ENCODE results near the gene KIF17.

Gene KIF17

GRCh38 chr1:20742671-20743070 is 24.9 kb upstream of the KIF17 start:
- in situ Hi-C loops (cut with MboI; ENCODE audit: low pct_unique_long_range_greater_than_20kb, low sequenced_read_pairs, unreplicated experiment): no loop called here
- no peak for DNase-seq (ENCODE audit: low spot score)
- TF ChIP-seq CTCF (IDR thresholded peaks at IDR 0.05; ENCODE audit: extremely low read depth, insufficient read depth, missing control alignments): no peak

- no peak for TF ChIP-seq CTCF (IDR thresholded peaks at IDR 0.05; ENCODE audit: extremely low read depth, insufficient read depth, missing control alignments)
- in situ Hi-C loops (cut with MboI; ENCODE audit: low pct_unique_long_range_greater_than_20kb, low sequenced_read_pairs, unreplicated experiment): no loop called here
- no peak for DNase-seq (ENCODE audit: low spot score)
Measured at GRCh38 chr1:20740781-20741180, 23.0 kb upstream of the KIF17 start.

- no peak for TF ChIP-seq CTCF (IDR thresholded peaks at IDR 0.05; ENCODE audit: extremely low read depth, insufficient read depth, missing control alignments)
- DNase-seq (ENCODE audit: low spot score): no peak
- in situ Hi-C loops (cut with MboI; ENCODE audit: low pct_unique_long_range_greater_than_20kb, low sequenced_read_pairs, unreplicated experiment): no loop called here
Measured at GRCh38 chr1:20739225-20739624, 21.4 kb upstream of the KIF17 start.

GRCh38 chr1:20735581-20736111 is 17.8 kb upstream of the KIF17 start:
- no peak for TF ChIP-seq CTCF (IDR thresholded peaks at IDR 0.05; ENCODE audit: extremely low read depth, insufficient read depth, missing control alignments)
- in situ Hi-C loops (cut with MboI; ENCODE audit: low pct_unique_long_range_greater_than_20kb, low sequenced_read_pairs, unreplicated experiment): no loop called here
- DNase-seq (ENCODE audit: low spot score): no peak

GRCh38 chr1:20733360-20733975 is 15.7 kb upstream of the KIF17 start:
- DNase-seq (ENCODE audit: low spot score): no peak
- TF ChIP-seq CTCF (IDR thresholded peaks at IDR 0.05; ENCODE audit: extremely low read depth, insufficient read depth, missing control alignments): no peak
- in situ Hi-C loops (cut with MboI; ENCODE audit: low pct_unique_long_range_greater_than_20kb, low sequenced_read_pairs, unreplicated experiment): no loop called here

- in situ Hi-C loops (cut with MboI; ENCODE audit: low pct_unique_long_range_greater_than_20kb, low sequenced_read_pairs, unreplicated experiment): no loop called here
- peak; percentile 39 for TF ChIP-seq CTCF (IDR thresholded peaks at IDR 0.05; ENCODE audit: extremely low read depth, insufficient read depth, missing control alignments)
- DNase-seq (ENCODE audit: low spot score): peak; percentile 83
Measured at GRCh38 chr1:20732588-20733359, 15.0 kb upstream of the KIF17 start, which contains the start of gene SH2D5. TSS of gene SH2D5 (minus strand) at chr1:20732703. CDS start at chr1:20728044, 4,659 bp downstream.
